HG03280 (cell line): ENCODE results near the gene POLR3C.
A peak's percentile ranks its signal among the peaks of the same experiment; 100 is the strongest.

Source experiments
- ATAC-seq: cut with Tn5 transposase; IDR thresholded peaks from one replicate; pipeline ENCODE4 v1.9.1; 2021; ENCODE audit warnings: mild to moderate bottlenecking, moderate library complexity; ENCODE audit not compliant: unreplicated experiment

The POLR3C gene

GRCh38 chr1:145868232-145868631, 44.2 kb downstream of the POLR3C start:
- ATAC-seq: no peak

- ATAC-seq: no peak
Observed at GRCh38 chr1:145871994-145872924, 48.3 kb downstream of the POLR3C start.

GRCh38 chr1:145874646-145875045, 50.6 kb downstream of the POLR3C start:
- no peak for ATAC-seq

- no peak for ATAC-seq
Observed at GRCh38 chr1:145877923-145878486, 54.0 kb downstream of the POLR3C start.

DNA sequence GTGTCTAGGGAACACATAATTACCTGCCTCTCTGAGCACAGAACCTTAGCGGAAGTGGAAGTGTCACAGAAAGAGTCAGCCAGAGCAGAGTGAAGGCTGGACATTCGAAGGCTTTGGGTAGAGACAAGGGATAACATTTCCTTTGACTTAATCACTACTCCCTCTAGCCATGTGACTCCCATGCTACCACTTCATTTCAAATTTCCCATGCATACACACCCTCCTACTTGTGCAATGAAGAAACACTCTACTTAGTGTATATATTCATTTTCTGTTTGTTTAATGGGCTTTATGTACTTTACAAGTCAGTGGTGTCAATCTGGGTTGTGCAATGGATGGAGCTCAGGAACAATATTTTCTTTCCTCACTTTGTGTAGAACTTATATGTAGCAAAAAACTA, 54.7 kb downstream of the POLR3C start:
- no peak for ATAC-seq

- no peak for ATAC-seq
Observed at GRCh38 chr1:145879775-145880174, 55.8 kb downstream of the POLR3C start.

GRCh38 chr1:145884675-145885074, 60.7 kb downstream of the POLR3C start:
- no peak for ATAC-seq

DNA sequence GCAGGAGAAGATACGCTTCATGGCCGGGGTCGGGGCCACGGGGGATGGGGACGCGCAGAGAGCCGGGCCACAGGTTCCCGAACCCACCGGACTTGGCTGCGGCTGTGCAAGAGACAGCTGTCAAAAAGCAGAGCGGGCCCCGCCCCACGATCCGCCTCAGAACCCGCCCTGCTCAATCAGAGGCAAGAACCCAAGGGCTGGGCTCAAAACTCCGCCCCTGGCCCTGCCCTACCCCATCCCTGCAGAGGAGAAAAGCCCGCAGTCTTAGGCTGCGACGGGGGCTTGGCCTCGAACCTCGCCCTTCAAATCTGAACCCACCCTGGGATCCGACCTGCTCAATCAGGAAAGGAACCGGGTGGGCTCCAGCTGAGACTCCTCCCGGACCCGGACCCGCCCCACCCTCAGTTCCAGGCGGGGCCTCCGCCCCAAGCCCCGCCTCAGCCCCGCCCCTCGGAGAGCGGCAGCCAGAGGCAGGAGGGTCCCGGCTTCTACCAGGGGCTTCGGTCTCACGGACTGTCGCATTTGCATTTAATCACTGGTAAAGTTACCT, 61.8 kb downstream of the POLR3C start, which contains the start of gene ANKRD35:
ANKRD35 (minus strand) TSS at position 129 of the 550 bp plus-strand sequence; CDS start at position 21, 108 bp downstream.
- peak; percentile 96 for ATAC-seq

GRCh38 chr1:145886390-145886789, 62.4 kb downstream of the POLR3C start:
- ATAC-seq: no peak

DNA sequence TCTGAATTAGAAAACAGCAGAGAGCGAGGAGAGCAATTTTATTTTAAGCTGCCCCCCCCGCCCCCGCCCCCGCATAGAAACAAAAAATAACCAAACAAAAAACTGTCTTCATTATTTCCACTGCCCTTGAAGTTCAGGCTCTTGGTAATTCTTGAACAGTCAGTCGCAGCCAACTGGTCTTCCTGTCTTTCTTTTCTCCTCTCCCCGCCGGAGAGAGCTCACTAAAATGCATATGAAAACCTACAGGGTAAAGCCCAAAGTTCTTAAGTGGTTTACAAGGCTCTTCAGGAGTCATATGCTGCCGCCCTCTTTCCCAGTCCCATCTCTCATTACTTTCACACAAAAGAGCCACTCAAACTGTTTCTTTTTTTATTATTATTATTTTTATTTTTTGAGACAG, 62.8 kb downstream of the POLR3C start:
- no peak for ATAC-seq

DNA sequence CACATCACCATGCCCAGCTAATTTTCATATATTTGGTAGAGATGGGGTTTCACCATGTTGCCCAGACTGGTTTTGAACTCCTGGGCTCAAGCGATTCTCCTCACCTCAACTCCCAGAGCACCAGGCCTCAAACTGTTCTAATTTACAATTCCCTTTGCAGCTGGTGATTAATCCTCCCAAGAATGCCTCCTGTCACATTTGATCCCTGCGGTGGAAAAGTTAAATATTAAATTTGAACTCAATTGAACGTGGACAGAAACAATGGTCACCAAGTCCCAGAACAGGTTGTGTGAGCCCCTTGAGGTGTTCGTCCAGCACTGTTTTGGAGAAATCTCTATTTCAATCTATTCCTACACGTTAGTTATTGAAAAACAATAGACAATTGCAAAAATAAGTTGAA, 63.6 kb downstream of the POLR3C start:
- no peak for ATAC-seq

DNA sequence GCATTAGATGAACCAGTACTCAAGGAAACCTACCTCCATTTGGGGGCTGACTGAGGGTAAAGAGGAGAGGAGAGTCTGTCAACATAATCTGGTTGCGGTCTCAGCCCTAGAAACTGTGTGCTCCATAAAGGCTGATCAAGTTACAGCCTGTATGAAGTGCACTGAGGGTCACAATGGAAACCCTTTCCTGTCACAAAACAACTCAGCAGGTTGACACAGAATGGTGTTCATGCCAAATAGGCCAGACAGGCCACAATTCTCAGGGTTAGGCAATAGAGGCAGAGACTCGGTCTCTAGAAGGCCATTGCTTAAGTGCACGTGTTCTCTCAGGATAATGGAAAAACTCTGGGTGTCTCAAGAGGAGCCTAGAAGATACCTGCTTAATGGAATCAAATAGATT, 65.7 kb downstream of the POLR3C start:
- ATAC-seq: no peak

GRCh38 chr1:145891143-145891542, 67.1 kb downstream of the POLR3C start:
- ATAC-seq: no peak

DNA sequence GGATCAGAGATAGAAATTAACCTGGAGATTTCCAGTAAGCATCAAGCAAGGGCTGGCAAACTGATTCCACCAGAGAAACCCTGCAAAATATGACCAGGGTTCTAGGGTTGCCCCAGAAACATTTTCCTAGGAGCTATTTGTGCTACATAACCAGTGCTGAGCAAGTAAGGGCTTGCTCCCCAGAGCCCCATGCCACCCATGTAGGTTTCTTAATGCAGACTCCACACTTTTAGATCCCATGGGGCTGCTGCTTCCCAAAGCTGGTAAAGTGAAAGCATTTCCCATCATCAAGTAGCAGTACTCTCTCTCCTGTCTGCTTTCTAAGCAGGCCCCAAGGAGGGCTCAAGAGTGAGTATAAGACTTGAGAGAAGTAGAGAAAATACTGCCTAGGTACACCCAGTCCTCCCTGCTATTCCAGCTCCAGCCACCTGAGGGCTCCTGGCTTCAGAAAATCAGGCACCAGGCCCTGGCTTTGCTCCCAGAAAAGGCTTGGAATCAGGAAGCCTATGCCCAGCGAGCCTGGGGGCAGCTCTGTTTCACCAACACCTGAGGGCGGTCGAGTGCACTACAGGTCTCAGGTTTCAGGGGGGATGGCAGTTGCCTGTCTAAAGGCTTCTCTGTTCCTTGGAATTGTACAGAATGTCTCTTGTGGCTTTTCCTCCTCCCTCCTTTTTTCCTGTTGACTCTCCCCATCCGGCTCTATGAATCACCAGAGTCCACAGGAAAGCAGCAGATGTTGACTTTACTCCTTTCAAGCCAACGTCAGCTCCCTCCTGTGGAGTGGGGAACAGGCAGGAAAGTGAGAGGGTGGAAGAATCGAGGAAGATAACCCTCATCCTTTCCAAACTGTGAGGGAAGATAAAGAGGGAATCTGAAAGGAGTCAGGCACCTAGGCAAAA, 67.8 kb downstream of the POLR3C start:
- ATAC-seq: no peak

GRCh38 chr1:145892486-145893087, 68.6 kb downstream of the POLR3C start:
- no peak for ATAC-seq

DNA sequence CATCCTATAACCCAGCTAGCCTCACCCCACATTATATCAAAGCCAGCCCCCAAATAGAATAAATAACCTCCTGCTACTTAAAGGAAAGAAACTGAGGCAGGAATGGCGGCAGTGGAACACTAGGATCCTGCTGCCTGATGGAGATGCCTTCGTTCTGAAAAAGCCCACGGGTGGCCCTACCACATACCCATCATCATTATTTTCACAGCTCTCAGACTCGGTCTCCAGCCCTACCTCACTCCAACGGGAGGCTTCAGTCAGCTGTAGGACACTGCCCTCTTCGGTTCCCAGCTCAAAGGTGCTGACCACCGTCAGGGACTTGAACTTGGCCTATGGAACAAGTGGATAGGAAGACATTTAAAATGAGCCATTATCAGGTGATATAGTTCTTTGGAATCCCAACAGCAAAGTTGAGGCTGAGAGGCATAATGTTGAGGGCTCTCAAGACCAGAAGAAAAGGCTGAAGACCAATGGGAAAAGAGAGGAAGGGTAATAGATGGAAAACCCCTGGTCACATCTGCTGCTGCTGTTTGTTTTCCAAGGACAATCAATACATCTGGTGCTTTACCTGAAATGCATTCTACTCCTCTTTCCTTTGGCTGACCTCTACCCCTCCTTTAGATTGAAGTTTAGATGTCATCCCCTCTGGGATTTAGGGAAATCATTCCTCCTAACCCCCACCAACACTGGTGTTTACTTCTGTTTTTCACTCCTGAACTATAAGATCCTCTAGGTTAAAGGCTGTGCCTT, 69.5 kb downstream of the POLR3C start:
- no peak for ATAC-seq
